ENCODE results near the gene JADE2.
A peak's percentile ranks its signal among the peaks of the same experiment; 100 is the strongest.

Gene JADE2

GRCh38 chr5:134530301-134531077 lies 5.0 kb downstream of the JADE2 start:
- DNase-seq: no peak

- no peak for DNase-seq
Measured at GRCh38 chr5:134533115-134533815, 7.8 kb downstream of the JADE2 start.

- DNase-seq: no peak
Measured at GRCh38 chr5:134534058-134534725, 8.7 kb downstream of the JADE2 start.

- no peak for DNase-seq
Measured at GRCh38 chr5:134534726-134535110, 9.2 kb downstream of the JADE2 start.

- no peak for DNase-seq
Measured at GRCh38 chr5:134536876-134537275, 11.4 kb downstream of the JADE2 start.

- no peak for DNase-seq
Measured at GRCh38 chr5:134537297-134537696, 11.8 kb downstream of the JADE2 start.

- no peak for DNase-seq
Measured at GRCh38 chr5:134538296-134538695, 12.8 kb downstream of the JADE2 start.

GRCh38 chr5:134539732-134540131 lies 14.3 kb downstream of the JADE2 start:
- no peak for DNase-seq

- DNase-seq: peak in 1 of 2 donors; percentile 35
Measured at GRCh38 chr5:134540747-134541733, 15.6 kb downstream of the JADE2 start.

GRCh38 chr5:134541736-134542376 lies 16.4 kb downstream of the JADE2 start:
- DNase-seq: no peak

GRCh38 chr5:134543820-134544614 lies 18.5 kb downstream of the JADE2 start:
- peak; percentile 49 to 70 for DNase-seq

GRCh38 chr5:134545070-134545868 lies 19.8 kb downstream of the JADE2 start:
- DNase-seq: no peak

- no peak for DNase-seq
Measured at GRCh38 chr5:134547066-134547465, 21.6 kb downstream of the JADE2 start.

- no peak for DNase-seq
Measured at GRCh38 chr5:134547579-134547978, 22.1 kb downstream of the JADE2 start.

- DNase-seq: no peak
Measured at GRCh38 chr5:134547999-134548658, 22.7 kb downstream of the JADE2 start.

GRCh38 chr5:134549714-134550113 lies 24.2 kb downstream of the JADE2 start:
- no peak for DNase-seq

GRCh38 chr5:134550271-134551214 lies 25.1 kb downstream of the JADE2 start:
- no peak for DNase-seq

- DNase-seq: no peak
Measured at GRCh38 chr5:134551901-134552300, 26.4 kb downstream of the JADE2 start.

- no peak for DNase-seq
Measured at GRCh38 chr5:134552301-134552700, 26.8 kb downstream of the JADE2 start.
